GM12878 (cell line): Measurements from ENCODE around the gene HEXIM1. TPM values are rescaled to one million over a fixed set of nuclear protein-coding genes. Genes with fewer than 3 reads are reported as not detected.

ENCODE experiments used
- BMI1 ChIP-seq: fragments of 450-650 bp; IDR thresholded peaks from 2 replicates; pipeline ENCODE4 v1.6.1; 2016; ENCODE audit warnings: mild to moderate bottlenecking, moderate library complexity, borderline replicate concordance
- CEBPB ChIP-seq, 2 experiments: fragments of 150-350 bp in 1 of 2; IDR thresholded peaks; 2 replicates each; pipeline ENCODE4 v1.6.1; 2012 to 2014; ENCODE audit warnings: low read depth in 2 of 2, low read length in 2 of 2, borderline replicate concordance in 1 of 2, inconsistent platforms in 1 of 2
- ELK1 ChIP-seq: IDR thresholded peaks from 2 replicates; pipeline ENCODE4 v1.6.1; 2012; ENCODE audit warnings: low read depth, low read length, improper control_type of control experiment
- ESRRA ChIP-seq: IDR thresholded peaks from 2 replicates; pipeline ENCODE4 v1.6.1; 2012; ENCODE audit warnings: mild to moderate bottlenecking, low read length, improper control_type of control experiment
- FOXM1 ChIP-seq: IDR thresholded peaks from 2 replicates; pipeline ENCODE4 v1.6.1; 2012; ENCODE audit warnings: low read depth, mild to moderate bottlenecking, inconsistent platforms, low read length, moderate library complexity
- IRF3 ChIP-seq: fragments of 450-650 bp; IDR thresholded peaks from 2 replicates; pipeline ENCODE4 v1.6.1; 2014; ENCODE audit warnings: mild to moderate bottlenecking
- NFXL1 ChIP-seq: fragments of 450-650 bp; IDR thresholded peaks from 2 replicates; pipeline ENCODE4 v1.6.1; 2017; ENCODE audit warnings: antibody characterized with exemption, mild to moderate bottlenecking, borderline replicate concordance
- NFYA ChIP-seq: IDR thresholded peaks from 2 replicates; pipeline ENCODE4 v1.6.1; 2011; ENCODE audit warnings: low read depth, mild to moderate bottlenecking, low read length, improper control_type of control experiment, borderline replicate concordance
- NKRF ChIP-seq: fragments of 450-650 bp; conservative IDR thresholded peaks from 2 replicates; pipeline ENCODE4 v1.6.1; 2017; ENCODE audit warnings: mild to moderate bottlenecking, moderate library complexity
- NR2C1 ChIP-seq: fragments of 450-650 bp; IDR thresholded peaks from 2 replicates; pipeline ENCODE4 v1.6.1; 2017; ENCODE audit warnings: antibody characterized with exemption, mild to moderate bottlenecking, moderate library complexity
- NR2F1 ChIP-seq: fragments of 450-650 bp; conservative IDR thresholded peaks from 2 replicates; pipeline ENCODE4 v1.6.1; 2017; ENCODE audit warnings: mild to moderate bottlenecking
- RFX5 ChIP-seq: IDR thresholded peaks from 2 replicates; pipeline ENCODE4 v1.6.1; 2011; ENCODE audit warnings: low read depth, low read length, improper control_type of control experiment
- RUNX3 ChIP-seq: IDR thresholded peaks from 2 replicates; pipeline ENCODE4 v1.6.1; 2012; ENCODE audit warnings: low read length, inconsistent platforms
- SMAD5 ChIP-seq: IDR thresholded peaks from 2 replicates; pipeline ENCODE4 v1.6.1; 2016; ENCODE audit warnings: antibody characterized with exemption, low read depth
- SMARCA5 ChIP-seq: fragments of 450-650 bp; IDR thresholded peaks from 2 replicates; pipeline ENCODE4 v1.6.1; 2017; ENCODE audit warnings: mild to moderate bottlenecking
- SREBF2 ChIP-seq: IDR thresholded peaks from 2 replicates; pipeline ENCODE4 v1.6.1; 2012; ENCODE audit warnings: mild to moderate bottlenecking, low read length
- SUPT20H ChIP-seq: IDR thresholded peaks from 2 replicates; pipeline ENCODE4 v1.6.1; 2011; ENCODE audit warnings: low read depth, mild to moderate bottlenecking, low read length, moderate library complexity, borderline replicate concordance; ENCODE audit not compliant: control insufficient read depth
- YBX1 ChIP-seq: fragments of 450-650 bp; IDR thresholded peaks from 2 replicates; pipeline ENCODE4 v1.6.1; 2016; ENCODE audit warnings: antibody characterized with exemption
- ZBED1 ChIP-seq: IDR thresholded peaks from 2 replicates; pipeline ENCODE4 v1.6.1; 2016; ENCODE audit warnings: borderline replicate concordance
- ZNF384 ChIP-seq: IDR thresholded peaks from 2 replicates; pipeline ENCODE4 v1.6.1; 2012; ENCODE audit warnings: low read depth, mild to moderate bottlenecking, low read length, improper control_type of control experiment, borderline replicate concordance
- ZNF592 ChIP-seq: fragments of 450-650 bp; IDR thresholded peaks from 2 replicates; pipeline ENCODE4 v1.6.1; 2017; ENCODE audit warnings: mild to moderate bottlenecking, moderate library complexity
- polyA plus RNA-seq, 11 experiments: library from polyadenylated mRNA; depleted of rRNA in 4 of 11; unstranded in 6 of 11; stranded (reverse) in 5 of 11; fragments of >200 nt; fragmentation: Nextera tagmentation in 4 of 11; fragmentation: Illumina TruSeq in 1 of 11; extraction: Ambion mirVana in 4 of 11; extraction: Trizol in 1 of 11; gene quantifications; 1 replicate in 1 of 11; 2 replicates in 10 of 11; pipeline versions ENCODE4 v1.2.1 to v1.2.3, GENCODE V29; 2011 to 2016; ENCODE audit warnings: inconsistent platforms in 2 of 11, missing spikeins in 2 of 11, low read depth in 1 of 11
- total RNA-seq, 4 experiments: library from RNA; depleted of rRNA in 3 of 4; stranded (reverse); fragments of >200 nt in 3 of 4; fragmentation: Illumina TruSeq in 1 of 4; extraction: Trizol in 1 of 4; gene quantifications; 2 replicates each; pipeline versions ENCODE4 v1.2.1 to v1.2.3, GENCODE V29; 2013 to 2021

The HEXIM1 gene
- total and polyA plus RNA-seq, 10 of the 15 experiments (the other 5 are each of a cell fraction or from before 2014, with no cell fraction given), result 1.9 to 24.1 (median 9.0) TPM

- TF ChIP-seq RUNX3 (peak; percentile 73), BMI1 (peak; percentile 89), ELK1 (0 out of 2 replicates have a peak, but pooled peaks have one; percentile 58), ZBED1 (peak; percentile 90), ZNF384 (no peak), SUPT20H (no peak), ZNF592 (no peak), SREBF2 (peak; percentile 77), CEBPB (IDR thresholded peaks at IDR 0.05; ENCODE audit: borderline replicate concordance in 1 of 2, low read depth in 2 of 2, low read length in 2 of 2) (0 out of 4 replicates have a peak, but pooled peaks of 1 of the 2 experiments have one; percentile 10), YBX1 (0 out of 2 replicates have a peak, but pooled peaks have one; percentile 36), SMAD5 (peak; percentile 100), FOXM1 (peak; percentile 63; the same call in 1 of the 2 replicates), NR2C1 (no peak), NFYA (no peak), NKRF (peak; percentile 78; the same call in 1 of the 2 replicates), ESRRA (peak; percentile 92; the same call in 1 of the 2 replicates), IRF3 (no peak), NFXL1 (no peak; the same call in 1 of the 2 replicates), SMARCA5 (peak; percentile 59; the same call in 1 of the 2 replicates), RFX5 (peak; percentile 59; the same call in 1 of the 2 replicates), NR2F1 (peak; percentile 57)
These were observed at the start of gene HEXIM1 (continued) for GRCh38 chr17:45148183-45149036.
